Upper lobe of left lung (tissue), 6 donors: ENCODE data around the gene AADAC. TPM values are rescaled to one million over a fixed set of nuclear protein-coding genes. Genes with fewer than 3 reads are reported as not detected.

Experiments
- ATAC-seq, 2 donors: fragments of 200-7000 bp; cut with Tn5 transposase; one replicate each; pipeline ENCODE4 v1.9.1; 2022; ENCODE audit warnings: mild to moderate bottlenecking in 2 of 2, moderate library complexity in 2 of 2; ENCODE audit not compliant: low FRiP score in 2 of 2
- DNase-seq, 2 donors: peaks; one replicate each; pipeline ENCODE4 v3.0.0-alpha.2; 2019 to 2020
- H3K27ac ChIP-seq, 4 donors: fragments of 200-600 bp; sonication (generic); one replicate each; pipeline ENCODE4 v1.5.1; 2016 to 2019
- H3K27me3 ChIP-seq, 4 donors: fragments of 200-600 bp; sonication (generic); one replicate each; pipeline ENCODE4 v1.5.1; 2017 to 2019
- H3K36me3 ChIP-seq, 4 donors: fragments of 200-600 bp; sonication (generic); one replicate each; pipeline ENCODE4 v1.5.1; 2016 to 2019
- H3K4me1 ChIP-seq, 4 donors: fragments of 200-600 bp; sonication (generic); one replicate each; pipeline ENCODE4 v1.5.1; 2018 to 2019
- H3K4me3 ChIP-seq, 4 donors: fragments of 200-600 bp; sonication (generic); one replicate each; pipeline ENCODE4 v1.5.1; 2017 to 2019; ENCODE audit warnings: mild to moderate bottlenecking in 2 of 4, moderate library complexity in 1 of 4
- H3K9me3 ChIP-seq, 4 donors: fragments of 200-600 bp; sonication (generic); one replicate each; pipeline ENCODE4 v1.5.1; 2018 to 2019
- CTCF ChIP-seq, 6 experiments: fragments of 450-650 bp in 4 of 6; fragments of 200-600 bp in 2 of 6; sonication (generic) in 2 of 6; IDR thresholded peaks; one replicate each; pipeline ENCODE4 v1.5.1; 2016 to 2019; ENCODE audit warnings: antibody characterized with exemption in 6 of 6
- EP300 ChIP-seq, 4 donors: sonication (generic); formaldehyde crosslinking; IDR thresholded peaks; one replicate each; pipeline ENCODE4 v1.5.1; 2017; ENCODE audit warnings: antibody characterized with exemption in 4 of 4, control low read depth in 2 of 4
- POLR2A ChIP-seq, 4 donors: fragments of 450-650 bp; IDR thresholded peaks; one replicate each; pipeline ENCODE4 v1.5.1; 2016 to 2017; ENCODE audit warnings: antibody characterized with exemption in 4 of 4, mild to moderate bottlenecking in 2 of 4
- POLR2AphosphoS5 ChIP-seq, 2 donors: sonication (generic); formaldehyde crosslinking; IDR thresholded peaks; one replicate each; pipeline ENCODE4 v1.5.1; 2017; ENCODE audit warnings: antibody characterized with exemption in 2 of 2
- WGBS, 2 donors: methylation state at CpG; one replicate each; pipeline ENCODE4 v1.1.5; 2017 to 2018; 5-methylcytosine and 5-hydroxymethylcytosine counted together
- total RNA-seq, 6 donors: library from RNA; depleted of rRNA in 4 of 6; stranded (reverse); fragments of >200 nt in 4 of 6; gene quantifications; one replicate each; pipeline versions ENCODE4 v1.1.0 to v1.2.1, GENCODE V29; 2016 to 2021
- donor health status: DM: no; HTN: no; CAD: no; lungs with moderate emphysema.
- donor health status: DM: no; HTN: yes; CAD: no; lungs with severe emphysema.

The AADAC gene
- total RNA-seq, 6 donors from 2014 or later, result 1.7 to 4.5 (median 3.5) TPM; not detected in 1

- WGBS, 2 donors, result 78 to 80% methylated on average over 4 of the region's 4 CpGs
- no peak overlapping the region for H3K27ac ChIP-seq
- no peak for TF ChIP-seq CTCF (IDR thresholded peaks at IDR 0.05)
- TF ChIP-seq EP300 (IDR thresholded peaks at IDR 0.05), result no peak
- no peak for TF ChIP-seq POLR2AphosphoS5 (IDR thresholded peaks at IDR 0.05)
- no peak for TF ChIP-seq POLR2A (IDR thresholded peaks at IDR 0.05)
- no peak for ATAC-seq
- H3K27me3 ChIP-seq, result no peaks in the 10 kb centered on the region
- H3K9me3 ChIP-seq, result no peaks in the 10 kb centered on the region
- H3K36me3 ChIP-seq, result no peaks in the 10 kb centered on the region
- DNase-seq, result no peak
- H3K4me1 ChIP-seq, result peaks cover 0 to 3% (median 0%) of the 10 kb centered on the region in 4 donors
- H3K4me3 ChIP-seq, result no peak overlapping the region
Observed at GRCh38 chr3:151819910-151820309, 6.0 kb downstream of the AADAC start.

- H3K9me3 ChIP-seq, result no peaks in the 10 kb centered on the region
- DNase-seq (no peak), ATAC-seq (no peak)
- 83 to 85% methylated on average over 3 of the region's 3 CpGs for WGBS, 2 donors
- H3K4me1 ChIP-seq, result no peaks in the 10 kb centered on the region
- H3K27me3 ChIP-seq, result no peaks in the 10 kb centered on the region
- H3K4me3 ChIP-seq, result no peak overlapping the region
- TF ChIP-seq POLR2AphosphoS5 (IDR thresholded peaks at IDR 0.05) (no peak), CTCF (IDR thresholded peaks at IDR 0.05) (no peak), EP300 (IDR thresholded peaks at IDR 0.05) (no peak), POLR2A (IDR thresholded peaks at IDR 0.05) (no peak)
- no peak overlapping the region for H3K27ac ChIP-seq
- H3K36me3 ChIP-seq, result no peaks in the 10 kb centered on the region
Observed at GRCh38 chr3:151827816-151828215, 13.9 kb downstream of the AADAC start.

GRCh38 chr3:151835751-151836525 lies 22.0 kb downstream of the AADAC start:
- H3K4me1 ChIP-seq, result peaks cover 3 to 10% (median 3%) of the 10 kb centered on the region in 4 donors
- DNase-seq, result no peak
- H3K27me3 ChIP-seq, result no peaks in the 10 kb centered on the region
- H3K27ac ChIP-seq, result no peak overlapping the region
- TF ChIP-seq EP300 (IDR thresholded peaks at IDR 0.05) (no peak), POLR2A (IDR thresholded peaks at IDR 0.05) (no peak), POLR2AphosphoS5 (IDR thresholded peaks at IDR 0.05) (no peak), CTCF (IDR thresholded peaks at IDR 0.05) (no peak)
- no peak overlapping the region for H3K4me3 ChIP-seq
- no peaks in the 10 kb centered on the region for H3K9me3 ChIP-seq
- no peak for ATAC-seq
- 61 to 66% methylated on average over 5 of the region's 5 CpGs for WGBS, 2 donors
- no peaks in the 10 kb centered on the region for H3K36me3 ChIP-seq

- TF ChIP-seq POLR2AphosphoS5 (IDR thresholded peaks at IDR 0.05) (no peak), CTCF (IDR thresholded peaks at IDR 0.05) (no peak), EP300 (IDR thresholded peaks at IDR 0.05) (no peak), POLR2A (IDR thresholded peaks at IDR 0.05) (no peak)
- DNase-seq, result peak in 1 of 2 donors; percentile 44
- no peaks in the 10 kb centered on the region for H3K27me3 ChIP-seq
- no peak overlapping the region for H3K4me3 ChIP-seq
- no peaks in the 10 kb centered on the region for H3K36me3 ChIP-seq
- H3K27ac ChIP-seq, result peak overlapping the region in 1 of 4 donors; percentile 20
- ATAC-seq, result peak in 1 of 2 donors; percentile 58
- H3K4me1 ChIP-seq, result peaks cover 3 to 10% (median 3%) of the 10 kb centered on the region in 4 donors
- H3K9me3 ChIP-seq, result no peaks in the 10 kb centered on the region
- WGBS, 2 donors, result 31 to 48% methylated on average over 4 of the region's 4 CpGs
Observed at GRCh38 chr3:151837057-151837456, 23.1 kb downstream of the AADAC start.
